K562 (cell line): Measurements from ENCODE around the gene LRRC41. TPM values are rescaled to one million over a fixed set of nuclear protein-coding genes. Genes with fewer than 3 reads are reported as not detected.
A peak's percentile ranks its signal among the peaks of the same experiment; 100 is the strongest.

ENCODE experiments used
- BCOR ChIP-seq: fragments of 450-650 bp; IDR thresholded peaks from 2 replicates; pipeline ENCODE4 v1.6.1; 2016
- BRD4 ChIP-seq: fragments of 200-600 bp; sonication (generic); IDR thresholded peaks from 2 replicates; pipeline ENCODE4 v1.6.1; 2017; ENCODE audit warnings: inconsistent platforms
- FOS ChIP-seq: IDR thresholded peaks from 3 replicates; pipeline ENCODE4 v1.6.1; 2011; ENCODE audit not compliant: insufficient read length; ENCODE audit errors: extremely low read depth
- GABPB1 ChIP-seq: sonication (generic); formaldehyde crosslinking; IDR thresholded peaks from 2 replicates; pipeline ENCODE4 v1.8.0; 2022; ENCODE audit warnings: mild to moderate bottlenecking, missing genetic modification reagents
- MAFF ChIP-seq: IDR thresholded peaks from 2 replicates; pipeline ENCODE4 v1.6.1; 2012; ENCODE audit warnings: low read length, improper control_type of control experiment
- MLLT1 ChIP-seq, 2 experiments: fragments of 450-650 bp; IDR thresholded peaks; 2 replicates each; pipeline ENCODE4 v1.6.1; 2016
- MXD1 ChIP-seq: fragments of 250-450 bp; sonication (Bioruptor Pico); IDR thresholded peaks from 2 replicates; pipeline ENCODE4 v1.8.0; 2021; ENCODE audit warnings: borderline replicate concordance, mild to moderate bottlenecking, moderate library complexity; ENCODE audit not compliant: poor library complexity, severe bottlenecking
- SIX5 ChIP-seq, 2 experiments: IDR thresholded peaks; 2 replicates each; pipeline ENCODE4 v1.6.1; 2011; ENCODE audit warnings: low read length in 2 of 2, borderline replicate concordance in 1 of 2, low read depth in 1 of 2, mild to moderate bottlenecking in 1 of 2, moderate library complexity in 1 of 2; ENCODE audit not compliant: insufficient read depth in 1 of 2
- SMAD4 ChIP-seq: fragments of 250-450 bp; sonication (Bioruptor Pico); conservative IDR thresholded peaks from 2 replicates; pipeline ENCODE4 v1.8.0; 2021; ENCODE audit warnings: inconsistent platforms, mild to moderate bottlenecking, moderate library complexity
- SMARCC2 ChIP-seq: fragments of 450-650 bp; IDR thresholded peaks from 2 replicates; pipeline ENCODE4 v1.6.1; 2017; ENCODE audit warnings: antibody characterized with exemption, moderate library complexity, mild to moderate bottlenecking, low read depth
- SUPT5H ChIP-seq: fragments of 450-650 bp; IDR thresholded peaks from 2 replicates; pipeline ENCODE4 v1.6.1; 2016
- TAF7 ChIP-seq: fragments of 450-650 bp; IDR thresholded peaks from 2 replicates; pipeline ENCODE4 v1.6.1; 2016; ENCODE audit warnings: missing genetic modification characterization, missing compliant biosample characterization
- ZBTB12 ChIP-seq: fragments of 250-450 bp; sonication (Bioruptor Pico); IDR thresholded peaks from 2 replicates; pipeline ENCODE4 v1.4.0; 2020
- ZBTB40 ChIP-seq, 2 experiments: fragments of 450-650 bp in 1 of 2; sonication (generic) in 1 of 2; formaldehyde crosslinking in 1 of 2; IDR thresholded peaks; 2 replicates each; pipeline versions ENCODE4 v1.7.1 to v1.9.0; 2016 to 2022; ENCODE audit warnings: inconsistent platforms in 1 of 2, mild to moderate bottlenecking in 1 of 2, missing genetic modification reagents in 1 of 2
- ZKSCAN8 ChIP-seq: fragments of 200-800 bp; sonication (Bioruptor generic); IDR thresholded peaks from 2 replicates; pipeline ENCODE4 v1.6.1; 2016; ENCODE audit warnings: missing genetic modification characterization, missing compliant biosample characterization
- polyA plus RNA-seq, 8 experiments: library from polyadenylated mRNA; depleted of rRNA in 4 of 8; stranded (reverse) in 5 of 8; unstranded in 3 of 8; fragments of >200 nt; fragmentation: Nextera tagmentation in 2 of 8; fragmentation: Illumina TruSeq in 1 of 8; extraction: Ambion mirVana in 2 of 8; extraction: Trizol in 1 of 8; gene quantifications; 2 replicates each; pipeline versions ENCODE4 v1.2.1 to v1.2.3, GENCODE V29; 2011 to 2014; ENCODE audit warnings: inconsistent platforms in 1 of 8, missing spikeins in 1 of 8
- total RNA-seq, 7 experiments: library from RNA; depleted of rRNA in 6 of 7; stranded (reverse); fragments of >200 nt in 6 of 7; fragmentation: Illumina TruSeq in 2 of 7; extraction: Trizol in 2 of 7; gene quantifications; 2 replicates each; pipeline versions ENCODE4 v1.2.1 to v1.2.3, GENCODE V29; 2011 to 2021; ENCODE audit warnings: low replicate concordance in 1 of 7

Gene LRRC41
- total and polyA plus RNA-seq, 9 of the 15 experiments (the other 6 are each of a cell fraction or from before 2014, with no cell fraction given), result 10.5 to 64.7 (median 44.2) TPM

- TF ChIP-seq TAF7 (peak; percentile 88), BCOR (no peak), MXD1 (CRISPR knock-in tag) (peak; percentile 76), ZBTB12 (CRISPR knock-in tag) (peak; percentile 18; the same call in 1 of the 2 replicates), MLLT1 (IDR thresholded peaks at IDR 0.05) (peak; percentile 91 to 93), ZBTB40 (IDR thresholded peaks at IDR 0.05) (peak; percentile 97), ZBTB40 (CRISPR knock-in tag; IDR thresholded peaks at IDR 0.05) (no peak), ZKSCAN8 (CRISPR knock-in tag) (no peak), SIX5 (IDR thresholded peaks at IDR 0.05; ENCODE audit: borderline replicate concordance in 1 of 2, insufficient read depth in 1 of 2, low read depth in 1 of 2, low read length in 2 of 2) (peak; percentile 76 to 87), SMAD4 (CRISPR knock-in tag) (peak; percentile 62), MAFF (peak; percentile 87), BRD4 (peak; percentile 73), SUPT5H (peak; percentile 96), GABPB1 (CRISPR knock-in tag) (peak; percentile 94), SMARCC2 (0 out of 2 replicates have a peak, but pooled peaks have one; percentile 36), FOS (no peak)
These were observed at the start of gene LRRC41, which contains the start of gene UQCRH (continued) for GRCh38 chr1:46303038-46303871.
